ENCODE data around the gene CST8. TPM values are rescaled to one million over a fixed set of nuclear protein-coding genes. Genes with fewer than 3 reads are reported as not detected.

CST8 gene
- total RNA-seq, 2 donors from 2014 or later: not detected

GRCh38 chr20:23484081-23484480 lies 6.8 kb upstream of the CST8 start:
- Mint-ChIP-seq H3K9me3 (no peaks in the 10 kb centered on the region), H3K27me3 (ENCODE audit: insufficient read depth) (peaks cover 3% of the 10 kb centered on the region), H3K4me3 (no peak overlapping the region), H3K36me3 (ENCODE audit: low read depth) (no peaks in the 10 kb centered on the region), H3K4me1 (peaks cover 7% of the 10 kb centered on the region), H3K27ac (no peak overlapping the region)
- Histone ChIP-seq H3K27ac (ENCODE audit: low read depth, low read length) (no peak overlapping the region), H3K36me3 (ENCODE audit: control insufficient read depth, insufficient read depth, low read length) (no peaks in the 10 kb centered on the region), H3K9ac (ENCODE audit: extremely low read depth, low read length, poor library complexity, severe bottlenecking) (no peak overlapping the region), H3K4me1 (ENCODE audit: control insufficient read depth, insufficient read depth, low read length) (no peaks in the 10 kb centered on the region), H3K4me3 (ENCODE audit: low read length) (no peak overlapping the region), H3K27me3 (ENCODE audit: control insufficient read depth, insufficient read depth, low read length, poor library complexity, severe bottlenecking) (no peaks in the 10 kb centered on the region), H3K9me3 (ENCODE audit: control insufficient read depth, low read length) (no peaks in the 10 kb centered on the region)
- no peak for DNase-seq
- no peak for TF ChIP-seq CTCF (conservative IDR thresholded peaks at IDR 0.05)
- WGBS, 2 experiments (ENCODE audit: insufficient coverage in 1 of 2, insufficient read length in 1 of 2): 74 to 97% methylated on average over 3 to 4 of the region's 4 CpGs

DNA sequence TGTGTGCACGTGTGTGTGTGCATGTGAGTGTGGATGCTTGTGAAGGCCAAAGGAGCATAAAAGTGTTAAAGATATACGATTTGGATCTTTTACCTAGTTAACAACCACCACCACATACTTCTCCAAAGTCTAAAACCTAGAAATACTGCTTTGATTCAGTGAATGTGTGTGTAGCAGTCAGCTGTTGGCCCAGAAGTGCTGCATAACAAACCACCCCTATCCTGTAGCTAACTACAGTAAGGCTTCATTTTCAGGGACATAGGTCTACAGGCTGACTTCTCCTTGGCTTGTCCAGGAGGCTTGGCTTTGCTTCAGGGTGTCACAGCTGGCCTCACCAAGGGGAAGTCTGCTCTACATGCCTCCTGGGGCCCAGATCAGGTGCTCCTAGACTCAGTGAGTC lies 2.4 kb upstream of the CST8 start:
- Histone ChIP-seq H3K4me1 (ENCODE audit: control insufficient read depth, insufficient read depth, low read length) (no peaks in the 10 kb centered on the region), H3K27me3 (ENCODE audit: control insufficient read depth, insufficient read depth, low read length, poor library complexity, severe bottlenecking) (no peaks in the 10 kb centered on the region), H3K36me3 (ENCODE audit: control insufficient read depth, insufficient read depth, low read length) (no peaks in the 10 kb centered on the region), H3K27ac (ENCODE audit: low read depth, low read length) (no peak overlapping the region), H3K9me3 (ENCODE audit: control insufficient read depth, low read length) (no peaks in the 10 kb centered on the region), H3K9ac (ENCODE audit: extremely low read depth, low read length, poor library complexity, severe bottlenecking) (no peak overlapping the region), H3K4me3 (ENCODE audit: low read length) (no peak overlapping the region)
- peaks cover 3% of the 10 kb centered on the region for H3K4me1 Mint-ChIP-seq
- H3K4me3 Mint-ChIP-seq: no peak overlapping the region
- no peak overlapping the region for H3K27ac Mint-ChIP-seq
- DNase-seq: no peak
- TF ChIP-seq CTCF (conservative IDR thresholded peaks at IDR 0.05): no peak
- peaks cover 3% of the 10 kb centered on the region for H3K27me3 Mint-ChIP-seq (ENCODE audit: insufficient read depth)
- H3K9me3 Mint-ChIP-seq: no peaks in the 10 kb centered on the region
- H3K36me3 Mint-ChIP-seq (ENCODE audit: low read depth): no peaks in the 10 kb centered on the region
- WGBS, 2 experiments (ENCODE audit: insufficient coverage in 1 of 2, insufficient read length in 1 of 2): 100% methylated on average over 1 of the region's 2 CpGs; no CpG with 5 or more reads in 1 of the 2 experiments

DNA sequence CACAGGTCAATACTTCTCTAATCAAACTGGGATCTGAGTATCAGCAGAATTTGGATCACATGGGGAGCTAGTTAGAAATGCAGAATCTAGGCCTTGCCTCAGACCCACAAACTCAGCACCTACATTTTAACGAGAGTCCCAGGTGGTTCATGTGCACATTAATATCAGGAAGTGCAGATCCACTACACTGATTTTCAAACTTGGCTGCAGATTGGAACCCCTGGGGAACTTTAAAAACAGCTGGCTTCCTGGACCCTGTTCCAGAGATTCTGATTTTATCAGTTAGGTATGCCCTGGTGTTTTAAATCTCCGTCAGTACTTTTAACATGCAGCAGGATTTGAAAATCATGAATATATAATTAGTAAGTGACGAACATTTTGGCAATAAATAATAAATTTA lies 1.9 kb upstream of the CST8 start:
- Histone ChIP-seq H3K36me3 (ENCODE audit: control insufficient read depth, insufficient read depth, low read length) (no peaks in the 10 kb centered on the region), H3K4me3 (ENCODE audit: low read length) (no peak overlapping the region), H3K9ac (ENCODE audit: extremely low read depth, low read length, poor library complexity, severe bottlenecking) (no peak overlapping the region), H3K27ac (ENCODE audit: low read depth, low read length) (no peak overlapping the region), H3K4me1 (ENCODE audit: control insufficient read depth, insufficient read depth, low read length) (no peaks in the 10 kb centered on the region), H3K9me3 (ENCODE audit: control insufficient read depth, low read length) (no peaks in the 10 kb centered on the region), H3K27me3 (ENCODE audit: control insufficient read depth, insufficient read depth, low read length, poor library complexity, severe bottlenecking) (no peaks in the 10 kb centered on the region)
- Mint-ChIP-seq H3K36me3 (ENCODE audit: low read depth) (no peaks in the 10 kb centered on the region), H3K27ac (no peak overlapping the region), H3K4me1 (peaks cover 3% of the 10 kb centered on the region), H3K27me3 (ENCODE audit: insufficient read depth) (peaks cover 3% of the 10 kb centered on the region), H3K9me3 (no peaks in the 10 kb centered on the region), H3K4me3 (no peak overlapping the region)
- no peak for TF ChIP-seq CTCF (conservative IDR thresholded peaks at IDR 0.05)
- 89 to 90% methylated on average over 1 to 3 of the region's 3 CpGs for WGBS, 2 experiments (ENCODE audit: insufficient coverage in 1 of 2, insufficient read length in 1 of 2)
- DNase-seq: no peak

Data from endodermal cell (in vitro differentiated cells).